H1 (cell line): Measurements from ENCODE around the gene CSF3R. TPM values are rescaled to one million over a fixed set of nuclear protein-coding genes. Genes with fewer than 3 reads are reported as not detected.
A peak's percentile ranks its signal among the peaks of the same experiment; 100 is the strongest.

Experiments used
- CTCF ChIA-PET: fragments of 300-600 bp; sonication (Branson Sonifier 250); formaldehyde crosslinking; loops from one replicate; lab custom pipeline; 2021; ENCODE audit not compliant: partially characterized antibody; lab: Charles Lee
- POLR2A ChIA-PET: fragments of 300-600 bp; sonication (Branson Sonifier 250); formaldehyde crosslinking; loops from one replicate; lab custom pipeline; 2021; ENCODE audit warnings: inconsistent platforms; ENCODE audit not compliant: partially characterized antibody; lab: Charles Lee
- DNase-seq, 2 experiments: peaks; one replicate each; pipeline versions ENCODE4 v3.0.0 to v3.0.0-alpha.2; 2010 to 2022; ENCODE audit warnings: low spot score in 2 of 2, low read depth in 1 of 2, mixed read lengths in 1 of 2
- FAIRE-seq: peaks from 2 replicates; lab custom pipeline; 2011; peaks lifted over from hg19 to GRCh38; lab: Jason Lieb, UNC
- H2AFZ ChIP-seq: 2 replicates; pipeline ENCODE4 v1.8.1; 2012; ENCODE audit warnings: low read length, inconsistent platforms
- H2AK5ac ChIP-seq: 2 replicates; pipeline ENCODE4 v1.6.1; 2013; ENCODE audit warnings: low read depth, low read length
- H2BK120ac ChIP-seq: replicated peaks from 2 replicates; pipeline ENCODE3; 2013; ENCODE audit warnings: low read depth, low read length, inconsistent platforms
- H2BK12ac ChIP-seq: 2 replicates; pipeline ENCODE4 v1.6.1; 2013; ENCODE audit warnings: low read depth, low read length
- H2BK15ac ChIP-seq: 2 replicates; pipeline ENCODE4 v1.6.1; 2013; ENCODE audit warnings: low read length
- H2BK20ac ChIP-seq: 2 replicates; pipeline ENCODE4 v1.6.1; 2013; ENCODE audit warnings: low read length
- H2BK5ac ChIP-seq: 2 replicates; pipeline ENCODE4 v1.6.1; 2013; ENCODE audit warnings: low read depth, low read length
- H3K14ac ChIP-seq: 2 replicates; pipeline ENCODE4 v1.6.1; 2013; ENCODE audit warnings: inconsistent platforms; ENCODE audit not compliant: insufficient read length
- H3K18ac ChIP-seq: 2 replicates; pipeline ENCODE4 v1.6.1; 2013; ENCODE audit warnings: low read length; ENCODE audit errors: extremely low read depth
- H3K23ac ChIP-seq: 2 replicates; pipeline ENCODE4 v1.6.1; 2013; ENCODE audit warnings: inconsistent platforms; ENCODE audit not compliant: insufficient read length
- H3K23me2 ChIP-seq: 2 replicates; pipeline ENCODE4 v1.6.1; 2013; ENCODE audit warnings: low read depth, low read length
- H3K27ac ChIP-seq: 2 replicates; pipeline ENCODE4 v1.6.1; 2011; ENCODE audit warnings: low read depth, low read length, inconsistent platforms
- H3K27me3 ChIP-seq, 4 experiments: replicated peaks in 1 of 4; 1 replicate in 1 of 4; 2 replicates in 3 of 4; pipeline versions ENCODE4 v1.6.1 to v1.8.1; 2011 to 2013; ENCODE audit warnings: low read length in 3 of 4, mild to moderate bottlenecking in 3 of 4, inconsistent platforms in 2 of 4, mixed read lengths in 2 of 4, moderate library complexity in 1 of 4; ENCODE audit not compliant: control insufficient read depth in 3 of 4, insufficient read depth in 3 of 4; ENCODE audit errors: extremely low read depth in 1 of 4
- H3K36me3 ChIP-seq, 4 experiments: 2 replicates each; pipeline versions ENCODE4 v1.6.1 to v1.8.1; 2011 to 2013; ENCODE audit warnings: mild to moderate bottlenecking in 4 of 4, low read length in 3 of 4, moderate library complexity in 2 of 4, control low read depth in 1 of 4, inconsistent platforms in 1 of 4; ENCODE audit not compliant: insufficient read depth in 4 of 4, control insufficient read depth in 2 of 4
- H3K4ac ChIP-seq: replicated peaks from 2 replicates; pipeline ENCODE3; 2013; ENCODE audit warnings: low read length, low read depth, mixed read lengths, inconsistent platforms; ENCODE audit not compliant: insufficient read length
- H3K4me1 ChIP-seq, 4 experiments: replicated peaks in 1 of 4; 1 replicate in 1 of 4; 2 replicates in 3 of 4; pipeline versions ENCODE4 v1.6.1 to v1.8.1; 2011 to 2013; ENCODE audit warnings: low read length in 3 of 4, inconsistent platforms in 2 of 4, mixed read lengths in 1 of 4; ENCODE audit not compliant: insufficient read depth in 4 of 4, control insufficient read depth in 3 of 4
- H3K4me2 ChIP-seq, 2 experiments: 2 replicates each; pipeline versions ENCODE4 v1.6.1 to v1.8.1; 2011 to 2013; ENCODE audit warnings: low read depth in 2 of 2, low read length in 2 of 2, control low read depth in 1 of 2, inconsistent platforms in 1 of 2, mild to moderate bottlenecking in 1 of 2; ENCODE audit not compliant: insufficient read depth in 1 of 2
- H3K4me3 ChIP-seq, 4 experiments: fragments of 200-600, 300-600 bp in 1 of 4; sonication (generic), shearing (Covaris generic), sonication (Bioruptor Twin) in 1 of 4; 2 replicates each; pipeline versions ENCODE4 v1.5.1 to v1.8.1; 2011 to 2016; ENCODE audit warnings: low read length in 4 of 4, low read depth in 3 of 4, control low read depth in 2 of 4, inconsistent platforms in 2 of 4, mild to moderate bottlenecking in 2 of 4, mixed read lengths in 1 of 4, moderate library complexity in 1 of 4; ENCODE audit not compliant: insufficient read depth in 2 of 4; ENCODE audit errors: extremely low read depth in 1 of 4
- H3K56ac ChIP-seq: replicated peaks from 2 replicates; pipeline ENCODE3; 2013; ENCODE audit warnings: low read depth, mild to moderate bottlenecking, mixed read lengths, low read length, inconsistent platforms; ENCODE audit not compliant: insufficient read length
- H3K79me1 ChIP-seq: 2 replicates; pipeline ENCODE4 v1.6.1; 2013; ENCODE audit warnings: low read depth, low read length, control low read depth
- H3K79me2 ChIP-seq, 2 experiments: 2 replicates each; pipeline versions ENCODE4 v1.6.1 to v1.8.1; 2012 to 2013; ENCODE audit warnings: low read length in 2 of 2, mild to moderate bottlenecking in 2 of 2, inconsistent platforms in 1 of 2; ENCODE audit not compliant: insufficient read depth in 2 of 2, control insufficient read depth in 1 of 2
- H3K9ac ChIP-seq, 4 experiments: replicated peaks in 1 of 4; 1 replicate in 1 of 4; 2 replicates in 3 of 4; pipeline versions ENCODE4 v1.6.1 to v1.8.1; 2011 to 2013; ENCODE audit warnings: low read depth in 3 of 4, low read length in 3 of 4, control low read depth in 2 of 4, mild to moderate bottlenecking in 2 of 4, moderate library complexity in 2 of 4, inconsistent platforms in 1 of 4; ENCODE audit errors: extremely low read depth in 1 of 4
- H3K9me3 ChIP-seq, 2 experiments: 2 replicates each; pipeline versions ENCODE4 v1.6.1 to v1.8.1; 2012 to 2013; ENCODE audit warnings: mild to moderate bottlenecking in 2 of 2, moderate library complexity in 2 of 2, control low read depth in 1 of 2, inconsistent platforms in 1 of 2, low read depth in 1 of 2, low read length in 1 of 2, mixed read lengths in 1 of 2; ENCODE audit not compliant: insufficient read depth in 2 of 2
- H4K20me1 ChIP-seq, 2 experiments: replicated peaks in 1 of 2; 2 replicates each; pipeline versions ENCODE3 to v1.8.1; 2011 to 2013; ENCODE audit warnings: inconsistent platforms in 2 of 2, low read length in 2 of 2, mild to moderate bottlenecking in 1 of 2; ENCODE audit not compliant: insufficient read depth in 2 of 2, control insufficient read depth in 1 of 2
- H4K5ac ChIP-seq: 2 replicates; pipeline ENCODE4 v1.6.1; 2013; ENCODE audit warnings: low read length, low read depth, mixed read lengths, inconsistent platforms; ENCODE audit not compliant: insufficient read length
- H4K8ac ChIP-seq: 2 replicates; pipeline ENCODE4 v1.8.0; 2013; ENCODE audit warnings: mild to moderate bottlenecking, moderate library complexity, low read length, inconsistent platforms; ENCODE audit not compliant: insufficient read depth; ENCODE audit errors: extremely low read depth
- H4K91ac ChIP-seq: replicated peaks from 2 replicates; pipeline ENCODE3; 2013; ENCODE audit warnings: low read length, mixed read lengths, inconsistent platforms; ENCODE audit not compliant: insufficient read length
- CREB1 ChIP-seq: IDR thresholded peaks from 2 replicates; pipeline ENCODE4 v1.6.1; 2012; ENCODE audit warnings: inconsistent platforms
- EGR1 ChIP-seq: IDR thresholded peaks from 2 replicates; pipeline ENCODE4 v1.6.1; 2011; ENCODE audit warnings: low read depth, low read length, borderline replicate concordance
- GABPA ChIP-seq: IDR thresholded peaks from 2 replicates; pipeline ENCODE4 v1.6.1; 2011; ENCODE audit warnings: mild to moderate bottlenecking, low read length, moderate library complexity, borderline replicate concordance; ENCODE audit not compliant: insufficient read depth
- JUN ChIP-seq: IDR thresholded peaks from 2 replicates; pipeline ENCODE4 v1.6.1; 2011; ENCODE audit warnings: low read depth, mild to moderate bottlenecking, improper control_type of control experiment, low read length
- NRF1 ChIP-seq: IDR thresholded peaks from 2 replicates; pipeline ENCODE4 v1.6.1; 2011; ENCODE audit warnings: mild to moderate bottlenecking, low read depth, low read length, improper control_type of control experiment
- RAD21 ChIP-seq, 2 experiments: IDR thresholded peaks in 1 of 2; conservative IDR thresholded peaks in 1 of 2; 2 replicates each; pipeline ENCODE4 v1.6.1; 2011; ENCODE audit warnings: low read depth in 2 of 2, low read length in 2 of 2, improper control_type of control experiment in 1 of 2, inconsistent platforms in 1 of 2, mild to moderate bottlenecking in 1 of 2, moderate library complexity in 1 of 2
- RFX5 ChIP-seq: IDR thresholded peaks from 2 replicates; pipeline ENCODE4 v1.6.1; 2011; ENCODE audit warnings: low read depth, low read length, improper control_type of control experiment, borderline replicate concordance
- SAP30 ChIP-seq: fragments of 300-600 bp; sonication (generic); IDR thresholded peaks from 2 replicates; pipeline ENCODE4 v1.7.1; 2012; ENCODE audit warnings: low read length, moderate library complexity, mild to moderate bottlenecking, inconsistent platforms; ENCODE audit not compliant: insufficient read depth, insufficient replicate concordance
- SIX5 ChIP-seq: IDR thresholded peaks from 2 replicates; pipeline ENCODE4 v1.6.1; 2011; ENCODE audit warnings: mild to moderate bottlenecking, low read depth, low read length
- SRF ChIP-seq: IDR thresholded peaks from 2 replicates; pipeline ENCODE4 v1.6.1; 2011; ENCODE audit warnings: mild to moderate bottlenecking, low read depth, low read length, moderate library complexity
- TAF1 ChIP-seq: IDR thresholded peaks from 2 replicates; pipeline ENCODE4 v1.6.1; 2011; ENCODE audit warnings: mild to moderate bottlenecking, low read depth, low read length
- TBP ChIP-seq: IDR thresholded peaks from 2 replicates; pipeline ENCODE4 v1.6.1; 2011; ENCODE audit warnings: low read depth, low read length, improper control_type of control experiment
- WGBS, 2 experiments: shearing (Covaris generic) in 1 of 2; methylation state at CpG; one replicate each; pipeline versions ENCODE4 v1.1.6 to v1.1.7; 2013 to 2015; ENCODE audit warnings: low lambda C conversion rate in 2 of 2, mixed read lengths in 2 of 2, inconsistent platforms in 1 of 2, low coverage in 1 of 2, missing lambda C conversion rate in 1 of 2; ENCODE audit not compliant: insufficient replicate concordance in 2 of 2, insufficient coverage in 1 of 2, insufficient read length in 1 of 2; ENCODE audit errors: extremely low coverage in 1 of 2, missing lambda C conversion rate in 1 of 2; 5-methylcytosine and 5-hydroxymethylcytosine counted together
- polyA plus RNA-seq, 7 experiments: library from polyadenylated mRNA; depleted of rRNA in 3 of 7; stranded (reverse) in 5 of 7; unstranded in 2 of 7; fragments of >200 nt in 5 of 7; fragments of 200-250 nt in 2 of 7; gene quantifications; 1 replicate in 5 of 7; 2 replicates in 1 of 7; 4 replicates in 1 of 7; pipeline versions ENCODE4 v1.2.1 to v1.2.3, GENCODE V29; 2011 to 2013; ENCODE audit warnings: missing spikeins in 2 of 7, mixed read lengths in 2 of 7
- total RNA-seq: library from RNA; stranded (reverse); fragmentation: NEBNext Ultra II Directional; extraction: Animal tissue kit (Norgen Biotek cat#: 25700); gene quantifications from 2 replicates; pipeline ENCODE4 v1.2.1, GENCODE V29; 2021

Gene CSF3R
- total and polyA plus RNA-seq, 2 of the 8 experiments (the other 6 are each of a cell fraction or from before 2014, with no cell fraction given): not detected

DNA sequence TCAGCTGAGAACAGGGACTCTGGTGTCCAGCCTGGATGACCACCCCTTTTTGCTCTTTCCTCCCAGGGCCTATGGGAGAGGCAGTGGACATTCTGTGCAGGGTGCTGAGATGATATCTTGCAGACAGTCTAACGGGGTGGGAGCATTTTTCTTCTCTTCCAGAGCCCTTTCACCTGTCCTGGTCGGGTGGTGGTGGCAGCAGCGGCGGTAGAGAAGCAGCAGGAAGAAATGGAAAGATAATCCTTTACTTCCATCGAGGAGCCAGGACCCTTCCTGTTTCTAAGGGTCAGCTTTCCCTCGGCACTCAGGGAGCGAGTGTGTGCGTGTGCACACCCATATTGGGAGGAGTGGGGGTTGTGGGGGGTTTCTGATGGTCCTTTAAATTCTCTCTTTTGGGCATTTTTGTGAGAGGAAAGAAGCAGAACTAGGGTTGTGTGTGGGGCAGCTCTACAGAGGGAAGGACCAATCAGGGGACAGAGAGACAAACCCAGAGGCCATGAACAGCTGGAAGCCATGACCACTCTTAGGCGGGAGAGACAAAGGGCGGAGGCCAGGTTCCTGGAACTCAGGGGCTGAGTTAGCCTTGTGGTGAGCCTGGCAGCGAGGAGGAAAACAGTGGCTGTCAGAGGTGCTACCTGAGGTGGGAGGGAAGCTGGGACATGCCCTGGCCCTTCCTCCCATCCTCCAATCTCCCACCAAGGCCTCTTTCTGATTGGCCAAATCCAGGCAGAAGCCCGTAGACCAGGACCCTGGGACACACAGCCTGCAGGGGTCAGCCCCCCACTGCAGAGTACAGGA lies 31.2 kb upstream of the CSF3R start:
- FAIRE-seq: no peak
- DNase-seq: no peak
- CTCF ChIA-PET: interaction anchor here (0.6 to 6.5 kb wide), 13 partner anchors 16 to 1895 kb away, joined by 3 to 62 read pairs (median 3); no protein-coding TSS in a partner anchor
- TF ChIP-seq SIX5: no peak
- TF ChIP-seq SAP30: no peak
- no peak for TF ChIP-seq RFX5
- TF ChIP-seq NRF1: no peak
- no peak for TF ChIP-seq SRF
- no peak for TF ChIP-seq GABPA
- TF ChIP-seq CREB1: no peak
- TF ChIP-seq EGR1: no peak
- TF ChIP-seq RAD21 (IDR thresholded peaks at IDR 0.05 in 1 of 2, conservative IDR thresholded peaks at IDR 0.05 in 1 of 2; ENCODE audit: low read depth in 2 of 2, low read length in 2 of 2): no peak
- TF ChIP-seq TAF1: no peak
- no peak for TF ChIP-seq JUN
- no peak for TF ChIP-seq TBP

More for the DNA sequence above, 31.2 kb upstream of the CSF3R start:
- Histone ChIP-seq H3K4me2 (no peak overlapping the region), H3K36me3 (no peaks in the 10 kb centered on the region), H3K4me3 (no peak overlapping the region), H2BK5ac (0 out of 2 replicates have a peak overlapping the region, but pooled peaks have one; percentile 3), H3K23me2 (no peaks in the 10 kb centered on the region), H3K27me3 (no peaks in the 10 kb centered on the region), H3K79me1 (no peaks in the 10 kb centered on the region), H2BK120ac (no peak overlapping the region), H2BK15ac (no peak overlapping the region), H3K23ac (no peak overlapping the region), H3K9me3 (no peaks in the 10 kb centered on the region), H2AK5ac (no peak overlapping the region), H4K20me1 (no peaks in the 10 kb centered on the region), H3K4ac (no peak overlapping the region), H3K4me1 (peaks cover 0 to 4% (median 0%) of the 10 kb centered on the region in 4 experiments; a peak in 2 of 7 replicates), H2BK20ac (no peak overlapping the region), H3K27ac (no peak overlapping the region), H4K91ac (no peak overlapping the region), H3K79me2 (no peaks in the 10 kb centered on the region), H4K5ac (no peak overlapping the region), H4K8ac (peak overlapping the region; percentile 53; the same call in 1 of the 2 replicates), H2AFZ (peak overlapping the region; percentile 99), H3K14ac (no peak overlapping the region), H2BK12ac (peak overlapping the region; percentile 7; the same call in 1 of the 2 replicates), H3K9ac (no peak overlapping the region; a peak in 1 of 7 replicates), H3K56ac (no peak overlapping the region), H3K18ac (no peak overlapping the region)
- POLR2A ChIA-PET: no interaction called here
- 81% methylated on average over 12 of the region's 12 CpGs; no CpG with 5 or more reads in 1 of the 2 experiments for WGBS, 2 experiments
